Parathyroid adenoma (tissue), 2 donors: Measurements from ENCODE around the gene SAMM50.

ENCODE experiments used
- H2AFZ ChIP-seq: fragments of 300-600 bp; sonication (generic); one replicate; pipeline ENCODE4 v1.7.0; 2017; ENCODE audit warnings: antibody characterized with exemption, mild to moderate bottlenecking
- H3K27ac ChIP-seq: fragments of 300-600 bp; sonication (generic); one replicate; pipeline ENCODE4 v1.7.0; 2017
- H3K27me3 ChIP-seq: fragments of 300-600 bp; sonication (generic); one replicate; pipeline ENCODE4 v1.7.0; 2017; ENCODE audit warnings: low read length; ENCODE audit not compliant: control insufficient read depth, insufficient read depth
- H3K36me3 ChIP-seq: fragments of 300-600 bp; sonication (generic); one replicate; pipeline ENCODE4 v1.7.0; 2017; ENCODE audit warnings: low read length; ENCODE audit not compliant: control insufficient read depth, insufficient read depth
- H3K4me1 ChIP-seq: fragments of 300-600 bp; sonication (generic); one replicate; pipeline ENCODE4 v1.7.0; 2017; ENCODE audit warnings: control low read depth
- H3K4me2 ChIP-seq: fragments of 300-600 bp; sonication (generic); one replicate; pipeline ENCODE4 v1.7.0; 2017; ENCODE audit warnings: low read length
- H3K4me3 ChIP-seq: fragments of 300-600 bp; sonication (generic); one replicate; pipeline ENCODE4 v1.7.0; 2017; ENCODE audit warnings: low read depth, low read length
- H3K79me2 ChIP-seq: fragments of 300-600 bp; sonication (generic); one replicate; pipeline ENCODE4 v1.7.0; 2017; ENCODE audit warnings: control low read depth
- H3K9ac ChIP-seq: fragments of 300-600 bp; sonication (generic); one replicate; pipeline ENCODE4 v1.7.0; 2017; ENCODE audit warnings: mild to moderate bottlenecking
- H3K9me3 ChIP-seq: fragments of 300-600 bp; sonication (generic); one replicate; pipeline ENCODE4 v1.7.0; 2017; ENCODE audit warnings: low read length; ENCODE audit not compliant: control insufficient read depth
- CTCF ChIP-seq: fragments of 300-600 bp; sonication (generic); IDR thresholded peaks from one replicate; pipeline ENCODE4 v1.7.0; 2017; ENCODE audit warnings: antibody characterized with exemption, mild to moderate bottlenecking
- donor health status: primary hyperparathyroidism.

Gene SAMM50

GRCh38 chr22:44037519-44038375, 82.5 kb downstream of the SAMM50 start:
- Histone ChIP-seq H3K79me2 (peaks cover 2% of the 10 kb centered on the region), H3K9me3 (no peaks in the 10 kb centered on the region), H3K4me3 (no peak overlapping the region), H3K4me2 (no peak overlapping the region), H3K9ac (no peak overlapping the region), H3K27ac (no peak overlapping the region), H2AFZ (no peak overlapping the region), H3K4me1 (no peaks in the 10 kb centered on the region), H3K27me3 (no peaks in the 10 kb centered on the region), H3K36me3 (no peaks in the 10 kb centered on the region)
- TF ChIP-seq CTCF: no peak

- H3K36me3 ChIP-seq: no peaks in the 10 kb centered on the region
- no peak overlapping the region for H2AFZ ChIP-seq
- no peak for TF ChIP-seq CTCF
- no peak overlapping the region for H3K4me2 ChIP-seq
- H3K27ac ChIP-seq: no peak overlapping the region
- no peak overlapping the region for H3K4me3 ChIP-seq
- H3K27me3 ChIP-seq: no peaks in the 10 kb centered on the region
- H3K4me1 ChIP-seq: no peaks in the 10 kb centered on the region
- no peaks in the 10 kb centered on the region for H3K9me3 ChIP-seq
- H3K79me2 ChIP-seq: peaks cover 2% of the 10 kb centered on the region
- no peak overlapping the region for H3K9ac ChIP-seq
Observed at GRCh38 chr22:44039566-44040171, 84.4 kb downstream of the SAMM50 start.

GRCh38 chr22:44042249-44043218, 87.3 kb downstream of the SAMM50 start:
- no peak overlapping the region for H3K27ac ChIP-seq
- H3K79me2 ChIP-seq: peaks cover 2% of the 10 kb centered on the region
- H3K36me3 ChIP-seq: no peaks in the 10 kb centered on the region
- no peak overlapping the region for H3K4me3 ChIP-seq
- no peaks in the 10 kb centered on the region for H3K4me1 ChIP-seq
- no peak overlapping the region for H2AFZ ChIP-seq
- no peaks in the 10 kb centered on the region for H3K27me3 ChIP-seq
- H3K9me3 ChIP-seq: no peaks in the 10 kb centered on the region
- no peak for TF ChIP-seq CTCF
- no peak overlapping the region for H3K4me2 ChIP-seq
- H3K9ac ChIP-seq: no peak overlapping the region

GRCh38 chr22:44045145-44045544, 89.9 kb downstream of the SAMM50 start:
- no peaks in the 10 kb centered on the region for H3K27me3 ChIP-seq
- no peaks in the 10 kb centered on the region for H3K9me3 ChIP-seq
- no peaks in the 10 kb centered on the region for H3K4me1 ChIP-seq
- H2AFZ ChIP-seq: no peak overlapping the region
- no peaks in the 10 kb centered on the region for H3K79me2 ChIP-seq
- H3K4me3 ChIP-seq: no peak overlapping the region
- H3K9ac ChIP-seq: no peak overlapping the region
- H3K27ac ChIP-seq: no peak overlapping the region
- H3K4me2 ChIP-seq: no peak overlapping the region
- no peak for TF ChIP-seq CTCF
- H3K36me3 ChIP-seq: no peaks in the 10 kb centered on the region
